Hematopoietic multipotent progenitor cell treated with erythropoietin and hydrocortisone succinate and interleukin-3 and kit ligand, for 15 days (in vitro differentiated cells): ENCODE data around the gene ARL2.
"Not testable (repeated sequence)": the region's sequence is repeated elsewhere in the genome, so short reads cannot be mapped to it uniquely, and the experiment has no call there.

ENCODE experiments used
- DNase-seq: peaks from one replicate; pipeline ENCODE4 v3.0.0-alpha.2; 2015; ENCODE audit warnings: low spot score

The ARL2 gene

GRCh38 chr11:65013888-65014725 is at the start of gene ARL2:
ARL2 (plus strand) TSS chr11:65014160; CDS start chr11:65014208, 48 bp downstream.
- peak; percentile 92 for DNase-seq

- DNase-seq: no peak
These were observed 46.6 kb upstream of the ARL2 start for GRCh38 chr11:64967375-64967774.

GRCh38 chr11:64969209-64969608 is 44.8 kb upstream of the ARL2 start:
- no peak for DNase-seq

GRCh38 chr11:64970731-64971151 is 43.2 kb upstream of the ARL2 start:
- no peak for DNase-seq

GRCh38 chr11:64971421-64972233 is 42.3 kb upstream of the ARL2 start, which contains the start of gene MAJIN:
MAJIN (minus strand) TSS chr11:64972108; CDS start chr11:64959405, 12,703 bp downstream.
- peak; percentile 63 for DNase-seq

- no peak for DNase-seq
These were observed 39.8 kb upstream of the ARL2 start for GRCh38 chr11:64974124-64974523.

- DNase-seq: no peak
These were observed 37.3 kb upstream of the ARL2 start for GRCh38 chr11:64976651-64977050.

DNA sequence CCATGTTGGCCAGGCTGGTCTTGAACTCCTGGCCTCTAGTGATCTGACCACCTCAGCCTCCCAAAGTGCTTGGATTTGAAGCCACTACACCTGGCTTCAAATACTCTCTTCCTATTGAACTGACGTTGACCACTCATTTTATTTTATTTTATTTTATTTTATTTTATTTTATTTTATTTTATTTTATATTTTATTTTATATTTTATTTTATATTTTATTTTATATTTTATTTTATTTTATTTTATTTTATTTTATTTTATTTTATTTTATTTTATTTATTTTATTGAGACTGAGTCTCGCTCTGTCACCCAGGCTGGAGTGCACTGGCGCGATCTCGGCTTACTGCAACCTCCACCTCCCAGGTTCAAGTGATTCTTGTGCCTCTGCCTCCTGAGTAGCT is 30.6 kb upstream of the ARL2 start:
- DNase-seq: not testable (repeated sequence)

- no peak for DNase-seq
These were observed 25.7 kb upstream of the ARL2 start for GRCh38 chr11:64987998-64988854.

DNA sequence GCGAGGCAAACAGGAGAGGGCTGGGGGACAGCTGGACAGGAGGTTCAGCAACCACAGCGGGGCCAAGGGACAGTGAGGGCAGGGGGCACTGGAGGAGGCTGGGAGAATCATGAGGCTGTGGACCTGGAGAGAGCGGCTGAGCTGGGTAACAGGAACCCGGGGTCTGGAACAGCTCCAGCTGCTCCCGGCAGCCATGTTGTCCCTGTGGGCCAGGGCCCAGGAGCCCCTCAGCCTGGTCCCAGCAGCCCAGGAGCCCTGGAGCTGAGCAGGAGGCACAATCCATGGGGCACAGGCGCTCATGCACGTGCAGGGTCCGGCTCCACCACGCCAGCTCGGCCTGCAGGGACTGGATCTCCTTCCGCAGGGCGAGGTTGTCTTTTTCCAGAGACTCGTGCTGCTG is 24.5 kb upstream of the ARL2 start:
- no peak for DNase-seq

DNA sequence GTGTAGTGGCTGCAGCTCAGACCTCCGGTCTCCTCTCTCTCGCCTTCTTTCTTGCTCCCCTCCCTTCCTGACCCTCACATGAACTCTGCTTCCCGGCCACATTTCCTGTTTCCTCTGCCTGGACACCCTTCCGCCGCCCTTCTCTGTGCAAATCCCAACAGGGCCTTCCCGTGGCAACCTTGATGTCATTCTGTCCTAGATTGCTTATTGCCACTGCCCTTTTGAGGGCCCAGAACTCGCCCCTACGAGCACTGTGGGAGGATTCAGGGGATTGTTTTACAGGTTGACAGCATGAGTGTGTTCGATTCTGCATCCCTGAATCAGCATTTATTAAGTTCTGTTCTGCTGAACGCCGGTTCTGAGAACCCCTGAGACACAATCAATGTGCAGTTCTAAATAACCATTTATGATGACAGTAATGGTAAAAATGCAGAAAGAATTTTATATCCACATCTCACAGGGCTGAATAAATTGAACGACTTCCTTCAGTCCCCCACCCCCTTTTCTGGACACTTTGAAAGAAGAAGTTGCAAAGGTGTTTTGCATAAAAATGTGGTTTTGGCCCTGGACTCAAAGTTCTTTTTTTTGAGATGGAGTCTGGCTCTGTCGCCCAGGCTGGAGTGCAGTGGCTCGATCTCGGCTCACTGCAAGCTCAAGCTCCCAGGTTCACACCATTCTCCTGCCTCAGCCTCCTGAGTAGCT is 23.6 kb upstream of the ARL2 start:
- DNase-seq: no peak

- no peak for DNase-seq
These were observed 19.6 kb upstream of the ARL2 start for GRCh38 chr11:64994318-64994717.

- DNase-seq: no peak
These were observed 17.6 kb upstream of the ARL2 start for GRCh38 chr11:64996327-64996709.

- DNase-seq: peak; percentile 16
These were observed 17.1 kb upstream of the ARL2 start, which contains the start of gene BATF2 for GRCh38 chr11:64996710-64997380. BATF2 (minus strand) TSS chr11:64996971; CDS start chr11:64996914, 57 bp downstream.

DNA sequence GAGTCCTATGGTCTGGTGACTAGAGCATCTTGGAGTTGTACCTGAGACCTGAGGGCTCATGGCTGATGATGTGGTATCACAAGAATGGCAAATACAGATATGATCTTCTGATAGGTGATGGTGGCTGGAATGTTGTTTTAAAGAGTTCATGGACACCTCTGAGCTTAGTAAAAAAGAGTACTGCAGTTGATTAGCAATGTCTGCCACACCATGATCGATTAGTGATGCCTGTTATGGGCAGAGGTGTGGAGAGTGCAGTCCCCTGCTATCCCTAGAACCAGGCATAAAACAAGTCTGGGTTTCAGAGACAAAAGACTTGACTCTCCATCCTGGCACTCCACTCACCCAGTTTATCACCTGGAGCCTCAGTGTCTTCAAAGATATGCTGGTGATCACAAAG is 15.8 kb upstream of the ARL2 start:
- no peak for DNase-seq

GRCh38 chr11:64998690-64999431 is 15.1 kb upstream of the ARL2 start:
- no peak for DNase-seq

DNA sequence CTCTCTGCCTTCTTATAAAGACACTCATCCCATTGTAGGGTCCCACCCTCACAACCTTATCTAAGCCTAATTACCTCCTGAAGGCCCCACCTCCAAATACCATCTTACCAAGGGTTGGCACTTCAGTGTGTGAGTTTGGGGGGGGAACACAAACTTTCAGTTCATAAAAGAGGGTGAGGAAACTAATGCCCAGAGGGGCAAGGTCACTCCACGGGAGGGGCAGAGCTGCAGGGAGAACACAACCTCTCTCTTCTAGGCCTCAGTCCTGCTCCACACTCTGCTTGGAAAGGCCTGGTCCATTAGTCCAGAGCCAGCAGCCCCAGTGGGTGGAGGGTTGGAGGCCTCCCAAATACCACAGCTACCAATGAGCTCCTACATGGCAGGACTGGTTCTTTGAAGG is 14.5 kb upstream of the ARL2 start:
- no peak for DNase-seq

DNA sequence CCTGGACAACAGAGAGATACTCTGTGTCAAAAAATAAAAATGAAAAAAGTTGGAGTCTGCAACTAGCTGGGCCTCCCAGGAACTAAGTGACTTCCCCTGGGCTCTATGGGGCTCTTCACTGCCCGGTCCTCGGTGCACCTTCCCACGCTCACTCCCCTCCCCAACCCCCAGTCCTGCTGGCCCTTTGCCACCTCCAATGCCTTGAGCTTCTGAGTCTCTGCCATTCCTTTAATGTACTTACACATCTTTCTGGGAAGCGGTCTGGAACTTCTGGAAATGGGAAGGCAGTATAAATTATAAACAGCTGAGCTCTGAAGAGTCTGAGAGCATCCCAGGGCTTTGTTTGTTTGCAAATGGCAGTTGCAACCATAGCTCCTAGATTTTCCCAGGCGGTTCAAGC is 11.3 kb upstream of the ARL2 start:
- DNase-seq: no peak

DNA sequence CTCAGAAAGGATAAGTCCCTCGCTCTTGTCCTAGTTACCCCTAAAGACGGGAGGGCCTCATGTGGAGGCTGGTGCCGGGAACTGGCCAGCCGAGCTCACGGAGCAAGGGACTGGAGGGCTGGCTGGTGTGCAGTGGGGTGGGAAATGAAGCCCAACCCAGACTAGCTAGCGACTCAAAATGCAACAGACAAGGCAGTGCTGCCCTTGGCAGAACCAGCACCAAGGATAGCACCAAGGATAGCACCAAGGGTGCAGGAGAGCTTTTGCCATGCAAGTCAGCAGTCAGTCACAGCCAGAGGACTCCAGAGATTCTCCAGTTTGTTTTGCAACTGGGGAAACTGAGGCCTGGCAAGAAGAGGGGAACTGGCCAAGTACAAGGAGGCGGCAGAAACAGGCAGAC is 10.7 kb upstream of the ARL2 start:
- DNase-seq: no peak

DNA sequence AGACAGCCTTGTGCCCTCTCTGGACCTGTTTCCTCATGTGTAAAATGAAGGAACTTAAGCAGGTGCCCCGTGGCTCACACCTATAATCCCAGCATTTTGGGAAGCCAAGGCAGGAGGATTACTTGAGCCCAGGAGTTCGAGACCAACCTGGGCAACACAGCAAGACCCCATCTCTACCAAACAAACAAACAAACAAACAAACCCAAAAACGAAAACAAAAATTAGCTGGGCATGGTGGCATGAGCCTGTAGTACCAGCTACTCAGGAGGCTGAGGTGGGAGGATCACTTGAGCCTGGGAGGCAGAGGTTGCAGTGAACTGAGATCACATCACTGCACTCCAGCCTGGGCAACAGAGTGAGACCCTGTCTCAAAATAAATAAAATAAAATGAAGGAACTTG is 10.0 kb upstream of the ARL2 start:
- DNase-seq: not testable (repeated sequence)
